IPS-18c (cell line): ENCODE data around the gene OR51A4.
"Not testable (repeated sequence)": the region's sequence is repeated elsewhere in the genome, so short reads cannot be mapped to it uniquely, and the experiment has no call there.

Source experiments
- H3K4me3 ChIP-seq: 2 replicates; pipeline ENCODE4 v1.7.0; 2013; ENCODE audit warnings: low read depth, mild to moderate bottlenecking, low read length, moderate library complexity; ENCODE audit not compliant: insufficient read depth
- H3K9me3 ChIP-seq: one replicate; pipeline ENCODE4 v1.6.1; 2013; ENCODE audit warnings: mild to moderate bottlenecking, low read length, moderate library complexity; ENCODE audit not compliant: control insufficient read depth, insufficient read depth

The OR51A4 gene

GRCh38 chr11:4947505-4947904 is at the start of gene OR51A4:
Gene OR51A4 (minus strand): TSS chr11:4947605. CDS start chr11:4947100, 505 bp downstream.
- Histone ChIP-seq H3K4me3 (no peak within 1 kb of the TSS), H3K9me3 (no peaks in the 10 kb centered on the region)

GRCh38 chr11:4994551-4994950 is 47.1 kb upstream of the OR51A4 start, which contains the start of gene OR51L1:
Gene OR51L1 (plus strand): TSS chr11:4994851. CDS start chr11:4998983, 4,132 bp downstream.
- no peaks in the 10 kb centered on the region for H3K9me3 ChIP-seq
- no peak within 1 kb of the TSS for H3K4me3 ChIP-seq

- Histone ChIP-seq H3K4me3 (no peak overlapping the region), H3K9me3 (no peaks in the 10 kb centered on the region)
Observed at GRCh38 chr11:4991060-4991459, 43.7 kb upstream of the OR51A4 start.

- Histone ChIP-seq H3K4me3 (no peak overlapping the region), H3K9me3 (no peaks in the 10 kb centered on the region)
Observed at GRCh38 chr11:4983841-4984240, 36.4 kb upstream of the OR51A4 start.

- Histone ChIP-seq H3K9me3 (no peaks in the 10 kb centered on the region), H3K4me3 (no peak overlapping the region)
Observed at GRCh38 chr11:4982678-4983077, 35.3 kb upstream of the OR51A4 start.

GRCh38 chr11:4979036-4979435 is 31.6 kb upstream of the OR51A4 start:
- no peak overlapping the region for H3K4me3 ChIP-seq
- H3K9me3 ChIP-seq = no peaks in the 10 kb centered on the region

GRCh38 chr11:4975436-4975835 is 28.0 kb upstream of the OR51A4 start:
- H3K4me3 ChIP-seq = no peak overlapping the region
- H3K9me3 ChIP-seq = no peaks in the 10 kb centered on the region

GRCh38 chr11:4962816-4963215 is 15.4 kb upstream of the OR51A4 start:
- H3K4me3 ChIP-seq = no peak overlapping the region
- no peaks in the 10 kb centered on the region for H3K9me3 ChIP-seq

- Histone ChIP-seq H3K4me3 (no peak overlapping the region), H3K9me3 (no peaks in the 10 kb centered on the region)
Observed at GRCh38 chr11:4960877-4961276, 13.5 kb upstream of the OR51A4 start.

- no peaks in the 10 kb centered on the region for H3K9me3 ChIP-seq
- no peak overlapping the region for H3K4me3 ChIP-seq
Observed at GRCh38 chr11:4957396-4957795, 10.0 kb upstream of the OR51A4 start.

- not testable (repeated sequence) for H3K9me3 ChIP-seq, H3K4me3 ChIP-seq
Observed at GRCh38 chr11:4955613-4956012, 8.2 kb upstream of the OR51A4 start, which contains the start of gene OR51A2. Gene OR51A2 (minus strand): TSS chr11:4955713. CDS start chr11:4955713, 0 bp downstream.

- no peaks in the 10 kb centered on the region for H3K9me3 ChIP-seq
- no peak overlapping the region for H3K4me3 ChIP-seq
Observed at GRCh38 chr11:4936745-4937144, 10.7 kb downstream of the OR51A4 start.

GRCh38 chr11:4932751-4933150 is 14.7 kb downstream of the OR51A4 start:
- H3K4me3 ChIP-seq = no peak overlapping the region
- no peaks in the 10 kb centered on the region for H3K9me3 ChIP-seq

GRCh38 chr11:4926608-4927007 is 20.8 kb downstream of the OR51A4 start:
- Histone ChIP-seq H3K9me3 (no peaks in the 10 kb centered on the region), H3K4me3 (no peak overlapping the region)

- H3K4me3 ChIP-seq = no peak within 1 kb of the TSS
- H3K9me3 ChIP-seq = no peaks in the 10 kb centered on the region
Observed at GRCh38 chr11:4924239-4924638, 23.2 kb downstream of the OR51A4 start, which contains the start of gene OR51G1. Gene OR51G1 (minus strand): TSS chr11:4924339. CDS start chr11:4924339, 0 bp downstream.

GRCh38 chr11:4922304-4922703 is 25.1 kb downstream of the OR51A4 start:
- Histone ChIP-seq H3K9me3 (no peaks in the 10 kb centered on the region), H3K4me3 (no peak overlapping the region)

GRCh38 chr11:4921796-4922195 is 25.6 kb downstream of the OR51A4 start:
- H3K4me3 ChIP-seq = no peak overlapping the region
- no peaks in the 10 kb centered on the region for H3K9me3 ChIP-seq

GRCh38 chr11:4919250-4919649 is 28.2 kb downstream of the OR51A4 start, which contains the start of gene OR51G2:
Gene OR51G2 (minus strand): TSS chr11:4919350. CDS start chr11:4915663, 3,687 bp downstream.
- H3K9me3 ChIP-seq = no peaks in the 10 kb centered on the region
- H3K4me3 ChIP-seq = no peak within 1 kb of the TSS

GRCh38 chr11:4916581-4916980 is 30.8 kb downstream of the OR51A4 start:
- Histone ChIP-seq H3K4me3 (no peak overlapping the region), H3K9me3 (no peaks in the 10 kb centered on the region)
